HEK293 (cell line): ENCODE results near the gene ABCC3.

ENCODE experiments used
- EGR2 ChIP-seq: fragments of 450-650 bp; formaldehyde crosslinking; IDR thresholded peaks from 2 replicates; pipeline ENCODE4 v1.5.1; 2016; ENCODE audit warnings: low read depth, missing biosample characterization, missing genetic modification characterization
- GLI4 ChIP-seq: fragments of 450-650 bp; formaldehyde crosslinking; IDR thresholded peaks from 2 replicates; pipeline ENCODE4 v1.5.1; 2016; ENCODE audit warnings: missing biosample characterization, missing genetic modification characterization
- GLIS1 ChIP-seq: fragments of 450-650 bp; formaldehyde crosslinking; IDR thresholded peaks from 2 replicates; pipeline ENCODE4 v1.5.1; 2016; ENCODE audit warnings: missing biosample characterization, missing genetic modification characterization
- HOXC10 ChIP-seq: sonication (generic); formaldehyde crosslinking; IDR thresholded peaks from 2 replicates; pipeline ENCODE4 v1.8.1; 2023; ENCODE audit warnings: mild to moderate bottlenecking, missing genetic modification reagents
- HOXD13 ChIP-seq: sonication (generic); formaldehyde crosslinking; IDR thresholded peaks from 2 replicates; pipeline ENCODE4 v1.8.0; 2022; ENCODE audit warnings: missing genetic modification reagents, borderline replicate concordance
- KLF16 ChIP-seq: fragments of 450-650 bp; formaldehyde crosslinking; IDR thresholded peaks from 2 replicates; pipeline ENCODE4 v1.5.1; 2017; ENCODE audit warnings: missing biosample characterization, missing genetic modification characterization
- KLF7 ChIP-seq: fragments of 450-650 bp; formaldehyde crosslinking; IDR thresholded peaks from 2 replicates; pipeline ENCODE4 v1.5.1; 2016; ENCODE audit warnings: missing biosample characterization, missing genetic modification characterization, borderline replicate concordance
- KLF8 ChIP-seq: fragments of 450-650 bp; formaldehyde crosslinking; IDR thresholded peaks from 2 replicates; pipeline ENCODE4 v1.5.1; 2016; ENCODE audit warnings: missing biosample characterization, missing genetic modification characterization
- KLF9 ChIP-seq: fragments of 450-650 bp; formaldehyde crosslinking; IDR thresholded peaks from 2 replicates; pipeline ENCODE4 v1.5.1; 2016; ENCODE audit warnings: missing biosample characterization, missing genetic modification characterization, low read depth
- YY1 ChIP-seq: fragments of 450-650 bp; formaldehyde crosslinking; IDR thresholded peaks from 2 replicates; pipeline ENCODE4 v1.5.1; 2018; ENCODE audit warnings: missing biosample characterization, missing genetic modification characterization
- ZBTB20 ChIP-seq: fragments of 450-650 bp; formaldehyde crosslinking; IDR thresholded peaks from 2 replicates; pipeline ENCODE4 v1.5.1; 2016; ENCODE audit warnings: missing biosample characterization, missing genetic modification characterization
- ZBTB8A ChIP-seq: fragments of 450-650 bp; formaldehyde crosslinking; IDR thresholded peaks from 2 replicates; pipeline ENCODE4 v1.5.1; 2016; ENCODE audit warnings: missing biosample characterization, missing genetic modification characterization
- ZEB2 ChIP-seq: fragments of 450-650 bp; formaldehyde crosslinking; IDR thresholded peaks from 2 replicates; pipeline ENCODE4 v1.5.1; 2016; ENCODE audit warnings: missing biosample characterization, missing genetic modification characterization
- ZFHX2 ChIP-seq: fragments of 450-650 bp; formaldehyde crosslinking; conservative IDR thresholded peaks from 2 replicates; pipeline ENCODE4 v1.5.1; 2016; ENCODE audit warnings: missing biosample characterization, missing genetic modification characterization
- ZFP69B ChIP-seq: fragments of 450-650 bp; formaldehyde crosslinking; IDR thresholded peaks from 2 replicates; pipeline ENCODE4 v1.5.1; 2016; ENCODE audit warnings: missing biosample characterization, missing genetic modification characterization
- ZNF121 ChIP-seq: fragments of 450-650 bp; formaldehyde crosslinking; IDR thresholded peaks from 2 replicates; pipeline ENCODE4 v1.5.1; 2016; ENCODE audit warnings: missing biosample characterization, missing genetic modification characterization
- ZNF19 ChIP-seq: fragments of 450-650 bp; formaldehyde crosslinking; IDR thresholded peaks from 2 replicates; pipeline ENCODE4; 2016; ENCODE audit warnings: missing biosample characterization, missing genetic modification characterization, low read depth
- ZNF2 ChIP-seq: fragments of 450-650 bp; formaldehyde crosslinking; IDR thresholded peaks from 2 replicates; pipeline ENCODE4 v1.5.1; 2016; ENCODE audit warnings: missing biosample characterization, missing genetic modification characterization
- ZNF211 ChIP-seq: fragments of 450-650 bp; formaldehyde crosslinking; IDR thresholded peaks from 2 replicates; pipeline ENCODE4 v1.5.1; 2016; ENCODE audit warnings: low read depth, missing biosample characterization, missing genetic modification characterization
- ZNF311 ChIP-seq: fragments of 450-650 bp; formaldehyde crosslinking; IDR thresholded peaks from 2 replicates; pipeline ENCODE4 v1.5.1; 2017; ENCODE audit warnings: missing biosample characterization, missing genetic modification characterization, borderline replicate concordance
- ZNF324 ChIP-seq: fragments of 450-650 bp; formaldehyde crosslinking; IDR thresholded peaks from 2 replicates; pipeline ENCODE4 v1.5.1; 2016; ENCODE audit warnings: missing biosample characterization, missing genetic modification characterization
- ZNF335 ChIP-seq: fragments of 450-650 bp; formaldehyde crosslinking; conservative IDR thresholded peaks from 2 replicates; pipeline ENCODE4 v1.5.1; 2016; ENCODE audit warnings: missing biosample characterization, missing genetic modification characterization
- ZNF350 ChIP-seq: fragments of 450-650 bp; formaldehyde crosslinking; IDR thresholded peaks from 2 replicates; pipeline ENCODE4 v1.5.0; 2017; ENCODE audit warnings: missing biosample characterization, mild to moderate bottlenecking, missing genetic modification characterization
- ZNF48 ChIP-seq: fragments of 450-650 bp; formaldehyde crosslinking; IDR thresholded peaks from 2 replicates; pipeline ENCODE4 v1.5.1; 2016; ENCODE audit warnings: missing biosample characterization, missing genetic modification characterization
- ZNF514 ChIP-seq: fragments of 450-650 bp; formaldehyde crosslinking; IDR thresholded peaks from 2 replicates; pipeline ENCODE4 v1.5.1; 2016; ENCODE audit warnings: missing biosample characterization, missing genetic modification characterization
- ZNF521 ChIP-seq: fragments of 450-650 bp; formaldehyde crosslinking; IDR thresholded peaks from 2 replicates; pipeline ENCODE4 v1.5.1; 2017; ENCODE audit warnings: missing biosample characterization, mild to moderate bottlenecking, missing genetic modification characterization
- ZNF610 ChIP-seq: fragments of 450-650 bp; formaldehyde crosslinking; IDR thresholded peaks from 2 replicates; pipeline ENCODE4 v1.5.1; 2016; ENCODE audit warnings: missing biosample characterization, missing genetic modification characterization, borderline replicate concordance
- ZNF785 ChIP-seq: fragments of 450-650 bp; formaldehyde crosslinking; IDR thresholded peaks from 2 replicates; pipeline ENCODE4 v1.5.1; 2016; ENCODE audit warnings: missing biosample characterization, missing genetic modification characterization
- ZXDB ChIP-seq: fragments of 450-650 bp; formaldehyde crosslinking; IDR thresholded peaks from 2 replicates; pipeline ENCODE4 v1.5.1; 2016; ENCODE audit warnings: missing biosample characterization, missing genetic modification characterization
- TF ChIP-seq, protein P1 (sequence below): fragments of 450-650 bp; formaldehyde crosslinking; optimal IDR thresholded peaks from 2 replicates; pipeline ENCODE3; 2016; ENCODE audit warnings: missing biosample characterization, mild to moderate bottlenecking, missing genetic modification characterization
- TF ChIP-seq, protein P2 (sequence below): fragments of 450-650 bp; formaldehyde crosslinking; IDR thresholded peaks from 2 replicates; pipeline ENCODE4 v1.5.1; 2016; ENCODE audit warnings: missing biosample characterization, missing genetic modification characterization
- TF ChIP-seq, protein P3 (sequence below): fragments of 450-650 bp; formaldehyde crosslinking; IDR thresholded peaks from 2 replicates; pipeline ENCODE4 v1.5.1; 2016; ENCODE audit warnings: missing biosample characterization, missing genetic modification characterization
- TF ChIP-seq, protein P4 (sequence below): fragments of 450-650 bp; formaldehyde crosslinking; IDR thresholded peaks from 2 replicates; pipeline ENCODE4 v1.5.1; 2016; ENCODE audit warnings: missing biosample characterization, missing genetic modification characterization
- TF ChIP-seq, protein P5 (sequence below): fragments of 450-650 bp; formaldehyde crosslinking; IDR thresholded peaks from 2 replicates; pipeline ENCODE4 v1.5.1; 2016; ENCODE audit warnings: missing biosample characterization, missing genetic modification characterization

ABCC3 gene

DNA sequence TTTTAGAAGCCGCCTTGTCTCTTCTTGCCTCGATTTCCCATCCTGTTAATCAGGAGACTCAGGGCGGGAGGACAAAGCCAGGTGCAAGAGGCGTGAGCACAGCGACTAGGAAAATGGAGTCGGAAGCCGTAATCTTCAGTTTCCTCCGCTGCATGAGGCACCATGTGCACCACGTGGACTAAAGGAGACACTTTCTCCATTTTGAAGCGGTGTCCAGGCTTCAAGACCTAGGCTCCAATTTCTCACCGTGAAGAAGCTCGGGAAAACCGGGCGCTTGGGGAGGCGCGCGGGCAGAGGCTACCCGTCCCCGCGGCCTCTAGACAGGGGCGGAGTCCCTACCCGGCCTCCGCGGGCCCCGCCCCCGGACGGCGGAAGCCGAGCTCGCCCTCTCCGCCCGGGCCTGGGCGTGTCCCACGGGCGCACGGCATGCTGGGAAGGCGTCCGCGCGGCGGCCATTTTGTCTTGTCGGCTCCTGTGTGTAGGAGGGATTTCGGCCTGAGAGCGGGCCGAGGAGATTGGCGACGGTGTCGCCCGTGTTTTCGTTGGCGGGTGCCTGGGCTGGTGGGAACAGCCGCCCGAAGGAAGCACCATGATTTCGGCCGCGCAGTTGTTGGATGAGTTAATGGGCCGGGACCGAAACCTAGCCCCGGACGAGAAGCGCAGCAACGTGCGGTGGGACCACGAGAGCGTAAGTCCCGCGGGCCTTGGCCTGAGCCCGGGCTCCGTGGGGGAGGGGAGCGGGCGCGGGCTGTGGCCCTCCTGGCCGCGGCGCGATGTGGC lies 84.7 kb downstream of the ABCC3 start, which contains the start of gene LUC7L3 (continued):
- TF ChIP-seq, protein P1, sequence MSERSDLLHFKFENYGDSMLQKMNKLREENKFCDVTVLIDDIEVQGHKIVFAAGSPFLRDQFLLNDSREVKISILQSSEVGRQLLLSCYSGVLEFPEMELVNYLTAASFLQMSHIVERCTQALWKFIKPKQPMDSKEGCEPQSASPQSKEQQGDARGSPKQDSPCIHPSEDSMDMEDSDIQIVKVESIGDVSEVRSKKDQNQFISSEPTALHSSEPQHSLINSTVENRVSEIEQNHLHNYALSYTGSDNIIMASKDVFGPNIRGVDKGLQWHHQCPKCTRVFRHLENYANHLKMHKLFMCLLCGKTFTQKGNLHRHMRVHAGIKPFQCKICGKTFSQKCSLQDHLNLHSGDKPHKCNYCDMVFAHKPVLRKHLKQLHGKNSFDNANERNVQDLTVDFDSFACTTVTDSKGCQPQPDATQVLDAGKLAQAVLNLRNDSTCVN: peak; percentile 96
- TF ChIP-seq HOXD13 (peak; percentile 56; the same call in 1 of the 2 replicates), ZNF211 (no peak), ZNF350 (no peak), KLF7 (tag by site-specific recombination) (no peak; the same call in 1 of the 2 replicates), HOXC10 (CRISPR knock-in tag) (no peak), ZNF121 (tag by site-specific recombination) (0 out of 2 replicates have a peak, but pooled peaks have one; percentile 36), KLF9 (tag by site-specific recombination) (peak; percentile 96), KLF16 (peak; percentile 59; the same call in 1 of the 2 replicates), ZNF48 (tag by site-specific recombination) (no peak), ZNF514 (tag by site-specific recombination) (no peak), ZEB2 (peak; percentile 89), GLIS1 (peak; percentile 44), KLF8 (peak; percentile 95), EGR2 (tag by site-specific recombination) (peak; percentile 77; the same call in 1 of the 2 replicates), ZXDB (tag by site-specific recombination) (peak; percentile 93), ZFP69B (peak; percentile 92), GLI4 (tag by site-specific recombination) (0 out of 2 replicates have a peak, but pooled peaks have one; percentile 82), ZNF19 (tag by site-specific recombination) (no peak), ZNF335 (peak; percentile 78), ZBTB8A (peak; percentile 98), ZNF785 (tag by site-specific recombination) (peak; percentile 66; the same call in 1 of the 2 replicates), ZNF324 (tag by site-specific recombination) (0 out of 2 replicates have a peak, but pooled peaks have one; percentile 75), ZNF2 (tag by site-specific recombination) (peak; percentile 52; the same call in 1 of the 2 replicates), ZNF311 (tag by site-specific recombination) (no peak), YY1 (tag by site-specific recombination) (peak; percentile 87; the same call in 1 of the 2 replicates), ZBTB20 (tag by site-specific recombination) (peak; percentile 95), ZFHX2 (tag by site-specific recombination) (peak; percentile 88), ZNF610 (tag by site-specific recombination) (peak; percentile 83), ZNF521 (tag by site-specific recombination) (no peak)
- TF ChIP-seq, protein P2, sequence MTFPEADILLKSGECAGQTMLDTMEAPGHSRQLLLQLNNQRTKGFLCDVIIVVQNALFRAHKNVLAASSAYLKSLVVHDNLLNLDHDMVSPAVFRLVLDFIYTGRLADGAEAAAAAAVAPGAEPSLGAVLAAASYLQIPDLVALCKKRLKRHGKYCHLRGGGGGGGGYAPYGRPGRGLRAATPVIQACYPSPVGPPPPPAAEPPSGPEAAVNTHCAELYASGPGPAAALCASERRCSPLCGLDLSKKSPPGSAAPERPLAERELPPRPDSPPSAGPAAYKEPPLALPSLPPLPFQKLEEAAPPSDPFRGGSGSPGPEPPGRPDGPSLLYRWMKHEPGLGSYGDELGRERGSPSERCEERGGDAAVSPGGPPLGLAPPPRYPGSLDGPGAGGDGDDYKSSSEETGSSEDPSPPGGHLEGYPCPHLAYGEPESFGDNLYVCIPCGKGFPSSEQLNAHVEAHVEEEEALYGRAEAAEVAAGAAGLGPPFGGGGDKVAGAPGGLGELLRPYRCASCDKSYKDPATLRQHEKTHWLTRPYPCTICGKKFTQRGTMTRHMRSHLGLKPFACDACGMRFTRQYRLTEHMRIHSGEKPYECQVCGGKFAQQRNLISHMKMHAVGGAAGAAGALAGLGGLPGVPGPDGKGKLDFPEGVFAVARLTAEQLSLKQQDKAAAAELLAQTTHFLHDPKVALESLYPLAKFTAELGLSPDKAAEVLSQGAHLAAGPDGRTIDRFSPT (tag by site-specific recombination): peak; percentile 76
- TF ChIP-seq, protein P3, sequence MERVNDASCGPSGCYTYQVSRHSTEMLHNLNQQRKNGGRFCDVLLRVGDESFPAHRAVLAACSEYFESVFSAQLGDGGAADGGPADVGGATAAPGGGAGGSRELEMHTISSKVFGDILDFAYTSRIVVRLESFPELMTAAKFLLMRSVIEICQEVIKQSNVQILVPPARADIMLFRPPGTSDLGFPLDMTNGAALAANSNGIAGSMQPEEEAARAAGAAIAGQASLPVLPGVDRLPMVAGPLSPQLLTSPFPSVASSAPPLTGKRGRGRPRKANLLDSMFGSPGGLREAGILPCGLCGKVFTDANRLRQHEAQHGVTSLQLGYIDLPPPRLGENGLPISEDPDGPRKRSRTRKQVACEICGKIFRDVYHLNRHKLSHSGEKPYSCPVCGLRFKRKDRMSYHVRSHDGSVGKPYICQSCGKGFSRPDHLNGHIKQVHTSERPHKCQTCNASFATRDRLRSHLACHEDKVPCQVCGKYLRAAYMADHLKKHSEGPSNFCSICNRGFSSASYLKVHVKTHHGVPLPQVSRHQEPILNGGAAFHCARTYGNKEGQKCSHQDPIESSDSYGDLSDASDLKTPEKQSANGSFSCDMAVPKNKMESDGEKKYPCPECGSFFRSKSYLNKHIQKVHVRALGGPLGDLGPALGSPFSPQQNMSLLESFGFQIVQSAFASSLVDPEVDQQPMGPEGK: peak; percentile 79
- TF ChIP-seq, protein P4, sequence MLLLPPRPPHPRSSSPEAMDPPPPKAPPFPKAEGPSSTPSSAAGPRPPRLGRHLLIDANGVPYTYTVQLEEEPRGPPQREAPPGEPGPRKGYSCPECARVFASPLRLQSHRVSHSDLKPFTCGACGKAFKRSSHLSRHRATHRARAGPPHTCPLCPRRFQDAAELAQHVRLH (tag by site-specific recombination): peak; percentile 55; the same call in 1 of the 2 replicates
- TF ChIP-seq, protein P5, sequence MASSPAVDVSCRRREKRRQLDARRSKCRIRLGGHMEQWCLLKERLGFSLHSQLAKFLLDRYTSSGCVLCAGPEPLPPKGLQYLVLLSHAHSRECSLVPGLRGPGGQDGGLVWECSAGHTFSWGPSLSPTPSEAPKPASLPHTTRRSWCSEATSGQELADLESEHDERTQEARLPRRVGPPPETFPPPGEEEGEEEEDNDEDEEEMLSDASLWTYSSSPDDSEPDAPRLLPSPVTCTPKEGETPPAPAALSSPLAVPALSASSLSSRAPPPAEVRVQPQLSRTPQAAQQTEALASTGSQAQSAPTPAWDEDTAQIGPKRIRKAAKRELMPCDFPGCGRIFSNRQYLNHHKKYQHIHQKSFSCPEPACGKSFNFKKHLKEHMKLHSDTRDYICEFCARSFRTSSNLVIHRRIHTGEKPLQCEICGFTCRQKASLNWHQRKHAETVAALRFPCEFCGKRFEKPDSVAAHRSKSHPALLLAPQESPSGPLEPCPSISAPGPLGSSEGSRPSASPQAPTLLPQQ (tag by site-specific recombination): peak; percentile 93
